Esophagus muscularis mucosa (tissue), 4 donors: ENCODE data around the gene MAP2K5.

ENCODE experiments used
- EP300 ChIP-seq: sonication (generic); formaldehyde crosslinking; IDR thresholded peaks from one replicate; pipeline ENCODE4 v1.6.1; 2017; ENCODE audit warnings: antibody characterized with exemption
- POLR2A ChIP-seq: fragments of 450-650 bp; IDR thresholded peaks from one replicate; pipeline ENCODE4 v1.6.1; 2017; ENCODE audit warnings: antibody characterized with exemption, moderate library complexity, mild to moderate bottlenecking, low read depth
- TF ChIP-seq, protein P1 (sequence below), 3 experiments: fragments of 200-600 bp in 2 of 3; fragments of 450-650 bp in 1 of 3; sonication (generic) in 2 of 3; IDR thresholded peaks; one replicate each; pipeline ENCODE4 v1.5.1; 2017 to 2019; ENCODE audit warnings: antibody characterized with exemption in 3 of 3, mild to moderate bottlenecking in 2 of 3, moderate library complexity in 1 of 3

DNA sequence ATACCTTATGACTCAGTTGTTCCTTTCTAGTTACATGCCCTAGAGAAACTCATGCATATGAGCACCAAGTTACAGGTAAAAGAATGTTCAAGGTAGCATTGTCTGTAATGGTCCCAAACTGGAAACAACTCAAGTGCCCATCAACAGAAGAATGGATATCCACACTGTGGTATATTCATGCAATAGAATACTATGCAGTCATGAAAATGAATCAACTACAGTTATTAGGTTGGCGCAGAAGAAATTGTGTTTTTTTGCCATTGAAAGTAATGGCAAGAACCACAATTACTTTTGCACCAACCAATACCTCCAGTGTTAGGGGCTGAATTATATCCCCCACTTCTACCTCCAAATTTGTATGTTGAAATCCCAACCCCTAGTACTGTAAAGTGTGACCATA lies 307.0 kb downstream of the MAP2K5 start:
- TF ChIP-seq POLR2A = no peak
- TF ChIP-seq, protein P1, sequence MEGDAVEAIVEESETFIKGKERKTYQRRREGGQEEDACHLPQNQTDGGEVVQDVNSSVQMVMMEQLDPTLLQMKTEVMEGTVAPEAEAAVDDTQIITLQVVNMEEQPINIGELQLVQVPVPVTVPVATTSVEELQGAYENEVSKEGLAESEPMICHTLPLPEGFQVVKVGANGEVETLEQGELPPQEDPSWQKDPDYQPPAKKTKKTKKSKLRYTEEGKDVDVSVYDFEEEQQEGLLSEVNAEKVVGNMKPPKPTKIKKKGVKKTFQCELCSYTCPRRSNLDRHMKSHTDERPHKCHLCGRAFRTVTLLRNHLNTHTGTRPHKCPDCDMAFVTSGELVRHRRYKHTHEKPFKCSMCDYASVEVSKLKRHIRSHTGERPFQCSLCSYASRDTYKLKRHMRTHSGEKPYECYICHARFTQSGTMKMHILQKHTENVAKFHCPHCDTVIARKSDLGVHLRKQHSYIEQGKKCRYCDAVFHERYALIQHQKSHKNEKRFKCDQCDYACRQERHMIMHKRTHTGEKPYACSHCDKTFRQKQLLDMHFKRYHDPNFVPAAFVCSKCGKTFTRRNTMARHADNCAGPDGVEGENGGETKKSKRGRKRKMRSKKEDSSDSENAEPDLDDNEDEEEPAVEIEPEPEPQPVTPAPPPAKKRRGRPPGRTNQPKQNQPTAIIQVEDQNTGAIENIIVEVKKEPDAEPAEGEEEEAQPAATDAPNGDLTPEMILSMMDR (IDR thresholded peaks at IDR 0.05) = no peak
- no peak for TF ChIP-seq EP300
